Thoracic aorta (tissue), 2 donors: Measurements from ENCODE around the gene KLRF2. TPM values are rescaled to one million over a fixed set of nuclear protein-coding genes. Genes with fewer than 3 reads are reported as not detected.

Source experiments
- ATAC-seq: fragments of 150-250 bp; one replicate; pipeline ENCODE4 v1.8.0; 2017; ENCODE audit warnings: low read depth; ENCODE audit not compliant: insufficient number of reproducible peaks, low FRiP score
- DNase-seq: peaks from one replicate; pipeline ENCODE4 v3.0.0-alpha.2; 2020; ENCODE audit warnings: low spot score
- H3K27ac ChIP-seq, 2 donors: fragments of 200-600 bp; sonication (generic); 1 replicate in 1 of 2; 2 replicates in 1 of 2; pipeline ENCODE4 v1.5.1; 2016; ENCODE audit warnings: mild to moderate bottlenecking in 2 of 2, moderate library complexity in 2 of 2
- H3K27me3 ChIP-seq: fragments of 200-600 bp; sonication (generic); replicated peaks from 2 replicates; pipeline ENCODE4 v1.6.0; 2016; ENCODE audit warnings: mild to moderate bottlenecking; ENCODE audit not compliant: insufficient read depth
- H3K36me3 ChIP-seq: fragments of 200-600 bp; sonication (generic); one replicate; pipeline ENCODE4 v1.5.1; 2016
- H3K4me1 ChIP-seq, 2 donors: fragments of 200-600 bp; sonication (generic); 1 replicate in 1 of 2; 2 replicates in 1 of 2; pipeline versions ENCODE4 v1.5.1 to v1.6.0; 2016; ENCODE audit warnings: low read depth in 2 of 2, mild to moderate bottlenecking in 1 of 2; ENCODE audit not compliant: control insufficient read depth in 1 of 2
- H3K4me3 ChIP-seq: fragments of 200-600 bp; sonication (generic); 2 replicates; pipeline ENCODE4 v1.5.1; 2016; ENCODE audit warnings: mild to moderate bottlenecking
- H3K9me3 ChIP-seq: fragments of 200-600 bp; sonication (generic); 2 replicates; pipeline ENCODE4 v1.5.1; 2016
- total RNA-seq, 2 donors: library from RNA; depleted of rRNA; stranded (reverse); fragments of >200 nt; gene quantifications; one replicate each; pipeline versions ENCODE4 v1.1.0 to v1.2.3, GENCODE V29; 2016
- TF ChIP-seq, protein P1 (sequence below): fragments of 200-600 bp; sonication (generic); IDR thresholded peaks from one replicate; pipeline ENCODE4 v1.5.1; 2019; ENCODE audit warnings: antibody characterized with exemption

KLRF2 gene
- total RNA-seq, 2 donors from 2014 or later, result not detected

DNA sequence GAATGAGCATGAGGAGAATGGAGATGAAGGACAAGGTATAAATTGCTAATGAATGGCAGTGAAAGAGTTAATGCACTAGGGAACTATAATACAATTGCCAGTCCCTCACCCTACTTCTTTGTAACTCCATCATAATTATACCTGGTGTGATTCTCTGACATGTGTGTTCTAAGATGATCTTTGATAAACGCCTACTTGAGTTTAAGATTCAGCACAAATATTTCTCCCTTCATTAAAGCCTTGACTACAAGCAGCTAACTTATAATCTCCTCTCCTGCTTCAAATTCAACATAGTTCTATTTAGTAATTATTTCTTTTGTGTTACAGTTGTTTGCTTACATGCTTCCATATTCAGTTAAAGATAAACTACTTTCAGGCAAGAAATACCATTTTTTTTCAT, 60.5 kb downstream of the KLRF2 start:
- Histone ChIP-seq H3K9me3 (no peaks in the 10 kb centered on the region), H3K27ac (no peak overlapping the region), H3K36me3 (no peaks in the 10 kb centered on the region), H3K4me1 (no peaks in the 10 kb centered on the region), H3K4me3 (no peak overlapping the region), H3K27me3 (no peaks in the 10 kb centered on the region)
- ATAC-seq (no peak), DNase-seq (no peak)
- TF ChIP-seq, protein P1, sequence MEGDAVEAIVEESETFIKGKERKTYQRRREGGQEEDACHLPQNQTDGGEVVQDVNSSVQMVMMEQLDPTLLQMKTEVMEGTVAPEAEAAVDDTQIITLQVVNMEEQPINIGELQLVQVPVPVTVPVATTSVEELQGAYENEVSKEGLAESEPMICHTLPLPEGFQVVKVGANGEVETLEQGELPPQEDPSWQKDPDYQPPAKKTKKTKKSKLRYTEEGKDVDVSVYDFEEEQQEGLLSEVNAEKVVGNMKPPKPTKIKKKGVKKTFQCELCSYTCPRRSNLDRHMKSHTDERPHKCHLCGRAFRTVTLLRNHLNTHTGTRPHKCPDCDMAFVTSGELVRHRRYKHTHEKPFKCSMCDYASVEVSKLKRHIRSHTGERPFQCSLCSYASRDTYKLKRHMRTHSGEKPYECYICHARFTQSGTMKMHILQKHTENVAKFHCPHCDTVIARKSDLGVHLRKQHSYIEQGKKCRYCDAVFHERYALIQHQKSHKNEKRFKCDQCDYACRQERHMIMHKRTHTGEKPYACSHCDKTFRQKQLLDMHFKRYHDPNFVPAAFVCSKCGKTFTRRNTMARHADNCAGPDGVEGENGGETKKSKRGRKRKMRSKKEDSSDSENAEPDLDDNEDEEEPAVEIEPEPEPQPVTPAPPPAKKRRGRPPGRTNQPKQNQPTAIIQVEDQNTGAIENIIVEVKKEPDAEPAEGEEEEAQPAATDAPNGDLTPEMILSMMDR, result no peak

DNA sequence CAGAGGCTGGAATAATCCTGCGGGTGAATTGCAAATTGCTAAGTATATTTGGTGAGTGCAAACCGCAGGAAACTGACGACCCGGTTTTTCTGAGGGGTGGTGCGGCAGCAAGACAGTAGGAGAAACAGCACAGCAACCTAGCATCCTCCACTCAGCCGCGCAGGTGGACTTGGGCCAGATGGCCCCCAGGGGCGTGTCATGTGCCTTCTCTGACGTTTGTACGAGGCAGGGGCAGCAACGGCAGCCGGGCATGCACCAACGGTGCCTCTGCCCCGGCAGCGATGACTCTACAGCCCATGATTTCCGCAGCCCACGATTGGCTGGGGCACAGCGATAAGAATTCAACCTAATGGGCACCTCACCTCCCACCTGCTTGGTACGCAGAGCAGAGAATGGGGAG, 62.0 kb downstream of the KLRF2 start:
- TF ChIP-seq, protein P1, result no peak
- Histone ChIP-seq H3K36me3 (no peaks in the 10 kb centered on the region), H3K4me3 (no peak overlapping the region), H3K27ac (no peak overlapping the region), H3K27me3 (no peaks in the 10 kb centered on the region), H3K4me1 (no peaks in the 10 kb centered on the region), H3K9me3 (no peaks in the 10 kb centered on the region)
- DNase-seq (no peak), ATAC-seq (no peak)

DNA sequence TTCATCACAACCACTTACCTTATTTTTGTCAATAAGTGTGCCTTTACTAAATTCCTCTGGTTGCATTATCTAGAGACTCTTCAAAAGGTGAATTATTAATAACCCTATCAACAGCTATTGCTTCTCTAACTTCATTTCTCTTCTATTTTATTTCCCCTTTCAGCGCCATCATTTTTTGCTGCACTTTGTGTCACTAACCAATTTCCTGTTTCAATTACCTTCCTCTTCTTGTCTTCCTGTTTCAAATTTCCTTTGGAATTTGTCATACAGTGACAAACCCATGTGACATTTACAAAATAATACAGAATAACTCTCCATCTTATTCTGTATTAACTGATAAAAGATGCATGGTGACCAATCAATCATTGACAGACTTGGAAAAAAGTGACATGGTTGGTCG, 63.1 kb downstream of the KLRF2 start:
- Histone ChIP-seq H3K27ac (no peak overlapping the region), H3K9me3 (no peaks in the 10 kb centered on the region), H3K4me1 (no peaks in the 10 kb centered on the region), H3K27me3 (no peaks in the 10 kb centered on the region), H3K4me3 (no peak overlapping the region), H3K36me3 (no peaks in the 10 kb centered on the region)
- TF ChIP-seq, protein P1, result no peak
- DNase-seq (no peak), ATAC-seq (no peak)

Other genes with a start within 250 kb of the KLRF2 start
- gene CLEC2D, start 211.8 kb upstream of the KLRF2 start, total RNA-seq, result 10 to 100 TPM; 19.2 to 30.8 TPM
- gene CLECL1, start 148.4 kb upstream of the KLRF2 start, total RNA-seq, result 1 to 10 TPM in 1 of 2 donors, not detected in 1; 1.9 TPM
- gene CD69, start 120.6 kb upstream of the KLRF2 start, total RNA-seq, result 10 to 100 TPM in 1 of 2 donors, 1 to 10 TPM in 1; 5.8 to 40.3 TPM
- gene KLRF1, start 54.0 kb upstream of the KLRF2 start, total RNA-seq, result under 1 TPM; 0.54 to 0.92 TPM
- gene CLEC2B, start 12.1 kb upstream of the KLRF2 start, total RNA-seq, result 10 to 100 TPM; 13.1 to 14.9 TPM
- not detected for gene CLEC2A, start 50.9 kb downstream of the KLRF2 start, total RNA-seq
- gene CLEC12A, start 89.9 kb downstream of the KLRF2 start, total RNA-seq, result 1 to 10 TPM in 1 of 2 donors, under 1 TPM in 1; 0.42 to 1.1 TPM
- gene CLEC1B, start 117.6 kb downstream of the KLRF2 start, total RNA-seq, result not detected
- not detected for gene CLEC12B, start 129.1 kb downstream of the KLRF2 start, total RNA-seq
- gene CLEC9A, start 149.2 kb downstream of the KLRF2 start, total RNA-seq, result not detected
- gene CLEC1A, start 217.5 kb downstream of the KLRF2 start, total RNA-seq, result 1 to 10 TPM; 3.7 to 5.1 TPM
- gene CLEC7A, start 248.7 kb downstream of the KLRF2 start, total RNA-seq, result 10 to 100 TPM; 22.6 to 24.3 TPM